K562 (cell line): ENCODE results near the gene POU1F1.

Experiments used
- CHD1 ChIP-seq: fragments of 200-600 bp; sonication (generic); IDR thresholded peaks from one replicate; pipeline ENCODE4 v1.6.1; 2012; ENCODE audit warnings: mild to moderate bottlenecking, moderate library complexity, low read length, inconsistent platforms
- TF ChIP-seq, protein P1 (sequence below): sonication (generic); formaldehyde crosslinking; IDR thresholded peaks from 2 replicates; pipeline ENCODE4 v1.8.1; 2022; ENCODE audit warnings: missing genetic modification reagents
- TF ChIP-seq, protein P2 (sequence below): sonication (generic); formaldehyde crosslinking; IDR thresholded peaks from 2 replicates; pipeline ENCODE4 v1.8.1; 2023; ENCODE audit warnings: mild to moderate bottlenecking, missing genetic modification reagents

DNA sequence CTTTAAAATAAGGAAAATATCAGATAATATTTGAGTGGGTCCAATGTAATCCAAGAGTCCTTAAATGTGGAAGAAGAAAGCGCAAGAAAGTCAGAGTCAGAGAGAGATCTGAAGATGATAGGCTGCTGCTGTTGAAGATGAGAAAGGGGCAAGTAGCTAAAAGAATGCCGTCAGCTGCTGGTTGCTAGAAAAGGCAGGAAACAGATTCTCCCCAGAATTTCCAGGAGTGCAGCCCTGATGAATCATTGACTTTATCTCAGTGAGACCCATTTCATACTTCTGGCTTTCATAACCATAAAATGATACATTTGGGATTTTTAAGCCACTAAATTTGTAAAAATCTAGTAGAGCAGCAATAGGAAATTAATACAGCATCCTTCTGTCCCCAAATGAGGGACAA lies 56.8 kb downstream of the POU1F1 start:
- TF ChIP-seq, protein P1, sequence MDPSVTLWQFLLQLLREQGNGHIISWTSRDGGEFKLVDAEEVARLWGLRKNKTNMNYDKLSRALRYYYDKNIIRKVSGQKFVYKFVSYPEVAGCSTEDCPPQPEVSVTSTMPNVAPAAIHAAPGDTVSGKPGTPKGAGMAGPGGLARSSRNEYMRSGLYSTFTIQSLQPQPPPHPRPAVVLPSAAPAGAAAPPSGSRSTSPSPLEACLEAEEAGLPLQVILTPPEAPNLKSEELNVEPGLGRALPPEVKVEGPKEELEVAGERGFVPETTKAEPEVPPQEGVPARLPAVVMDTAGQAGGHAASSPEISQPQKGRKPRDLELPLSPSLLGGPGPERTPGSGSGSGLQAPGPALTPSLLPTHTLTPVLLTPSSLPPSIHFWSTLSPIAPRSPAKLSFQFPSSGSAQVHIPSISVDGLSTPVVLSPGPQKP (CRISPR knock-in tag) = no peak
- TF ChIP-seq, protein P2, sequence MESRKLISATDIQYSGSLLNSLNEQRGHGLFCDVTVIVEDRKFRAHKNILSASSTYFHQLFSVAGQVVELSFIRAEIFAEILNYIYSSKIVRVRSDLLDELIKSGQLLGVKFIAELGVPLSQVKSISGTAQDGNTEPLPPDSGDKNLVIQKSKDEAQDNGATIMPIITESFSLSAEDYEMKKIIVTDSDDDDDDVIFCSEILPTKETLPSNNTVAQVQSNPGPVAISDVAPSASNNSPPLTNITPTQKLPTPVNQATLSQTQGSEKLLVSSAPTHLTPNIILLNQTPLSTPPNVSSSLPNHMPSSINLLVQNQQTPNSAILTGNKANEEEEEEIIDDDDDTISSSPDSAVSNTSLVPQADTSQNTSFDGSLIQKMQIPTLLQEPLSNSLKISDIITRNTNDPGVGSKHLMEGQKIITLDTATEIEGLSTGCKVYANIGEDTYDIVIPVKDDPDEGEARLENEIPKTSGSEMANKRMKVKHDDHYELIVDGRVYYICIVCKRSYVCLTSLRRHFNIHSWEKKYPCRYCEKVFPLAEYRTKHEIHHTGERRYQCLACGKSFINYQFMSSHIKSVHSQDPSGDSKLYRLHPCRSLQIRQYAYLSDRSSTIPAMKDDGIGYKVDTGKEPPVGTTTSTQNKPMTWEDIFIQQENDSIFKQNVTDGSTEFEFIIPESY = no peak
- no peak for TF ChIP-seq CHD1
